ENCODE measurements around the gene GRIN2D. TPM values are rescaled to one million over a fixed set of nuclear protein-coding genes. Genes with fewer than 3 reads are reported as not detected.

Gene GRIN2D
- total RNA-seq, 120 experiments from 2014 or later: 1.6 to 8.5 (median 4.6) TPM

Other genes starting within 250 kb of the GRIN2D start
- gene LIG1, start 223.3 kb upstream of the GRIN2D start, total RNA-seq: 10 to 100 TPM; 12.7 to 39.6 (median 22.5) TPM
- 10 to 100 TPM; 14.1 to 42.1 (median 18.4) TPM for gene ZSWIM9, start 223.0 kb upstream of the GRIN2D start, total RNA-seq
- gene CARD8, start 137.8 kb upstream of the GRIN2D start, total RNA-seq: 10 to 100 TPM; 10.8 to 45.2 (median 24.0) TPM
- 1 to 10 TPM in 95 of 120 experiments, under 1 TPM in 24, not detected in 1; 0.32 to 4.2 (median 1.5) TPM for gene ZNF114, start 123.6 kb upstream of the GRIN2D start, total RNA-seq
- 10 to 100 TPM in 87 of 120 experiments, 1 to 10 TPM in 33; 4.7 to 52.1 (median 14.3) TPM for gene EMP3, start 68.1 kb upstream of the GRIN2D start, total RNA-seq
- 10 to 100 TPM in 119 of 120 experiments, 1 to 10 TPM in 1; 9.2 to 32.0 (median 16.5) TPM for gene TMEM143, start 29.7 kb upstream of the GRIN2D start, total RNA-seq
- 1 to 10 TPM in 5 of 120 experiments, under 1 TPM in 8, not detected in 107; 0.50 to 3.0 (median 0.83) TPM for gene SYNGR4, start 29.3 kb upstream of the GRIN2D start, total RNA-seq
- 10 to 100 TPM; 45.9 to 70.8 (median 57.3) TPM for gene KDELR1, start 2.1 kb upstream of the GRIN2D start, total RNA-seq
- gene GRWD1, start 52.3 kb downstream of the GRIN2D start, total RNA-seq: 10 to 100 TPM; 14.2 to 29.9 (median 20.2) TPM
- gene KCNJ14, start 61.9 kb downstream of the GRIN2D start, total RNA-seq: 1 to 10 TPM; 1.2 to 5.3 (median 2.1) TPM
- 10 to 100 TPM; 40.0 to 85.5 (median 64.9) TPM for gene CYTH2, start 75.7 kb downstream of the GRIN2D start, total RNA-seq
- 100 to 1,000 TPM in 62 of 120 experiments, 10 to 100 TPM in 58; 47.3 to 143 (median 101) TPM for gene LMTK3, start 118.2 kb downstream of the GRIN2D start, total RNA-seq
- 1 to 10 TPM in 61 of 120 experiments, under 1 TPM in 35, not detected in 24; 0.38 to 4.8 (median 1.2) TPM for gene SULT2B1, start 158.5 kb downstream of the GRIN2D start, total RNA-seq
- not detected for gene SPACA4, start 213.1 kb downstream of the GRIN2D start, total RNA-seq
- gene FAM83E, start 221.4 kb downstream of the GRIN2D start, total RNA-seq: 1 to 10 TPM in 13 of 120 experiments, under 1 TPM in 18, not detected in 89; 0.25 to 2.6 (median 0.96) TPM
- gene RPL18, start 225.5 kb downstream of the GRIN2D start, total RNA-seq: 100 to 1,000 TPM; 354 to 681 (median 462) TPM
- gene SPHK2, start 225.8 kb downstream of the GRIN2D start, total RNA-seq: 10 to 100 TPM; 40.7 to 88.8 (median 62.5) TPM
- gene DBP, start 243.7 kb downstream of the GRIN2D start, total RNA-seq: 10 to 100 TPM; 24.9 to 77.5 (median 41.6) TPM